Activated B cell treated with CpG ODN at 0.5 μM for 24 hours (primary cell): ENCODE measurements around the gene C1orf35. TPM values are rescaled to one million over a fixed set of nuclear protein-coding genes. Genes with fewer than 3 reads are reported as not detected.

Experiments used
- ATAC-seq: fragments of 200-7000 bp; cut with Tn5 transposase; one replicate; pipeline ENCODE4 v1.10.0; 2021; ENCODE audit warnings: low read depth, mild to moderate bottlenecking, moderate library complexity
- CTCF ChIA-PET: fragments of 350-600 bp; sonication (Branson Sonifier 250); formaldehyde crosslinking; loops from one replicate; lab custom pipeline; 2021; ENCODE audit warnings: antibody characterized with exemption; lab: Charles Lee
- POLR2A ChIA-PET: fragments of 350-600 bp; sonication (Branson Sonifier 250); formaldehyde crosslinking; loops from one replicate; lab custom pipeline; 2021; ENCODE audit warnings: antibody characterized with exemption; lab: Charles Lee
- DNase-seq: peaks from one replicate; pipeline ENCODE4 v3.0.0; 2022
- H3K27ac Mint-ChIP-seq: one replicate; pipeline ENCODE4 v1.8.0; 2020; ENCODE audit warnings: mixed read lengths
- H3K27me3 Mint-ChIP-seq: one replicate; pipeline ENCODE4 v1.8.0; 2021; ENCODE audit warnings: mixed read lengths
- H3K36me3 Mint-ChIP-seq: one replicate; pipeline ENCODE4 v1.8.0; 2021; ENCODE audit warnings: low read depth, mixed read lengths
- H3K4me1 Mint-ChIP-seq: one replicate; pipeline ENCODE4 v1.8.0; 2021; ENCODE audit warnings: mixed read lengths
- H3K4me3 Mint-ChIP-seq: one replicate; pipeline ENCODE4 v1.8.0; 2020; ENCODE audit warnings: mild to moderate bottlenecking, mixed read lengths
- H3K9me3 Mint-ChIP-seq: one replicate; pipeline ENCODE4 v1.8.0; 2020; ENCODE audit warnings: mixed read lengths
- intact Hi-C: fragments of 100-400 bp; cut with micrococcal nuclease; formaldehyde crosslinking; loops from one replicate; pipeline ENCODE4 v1.15.1; 2024
- total RNA-seq: library from RNA; stranded (reverse); gene quantifications from 2 replicates; pipeline ENCODE4 v1.2.3, GENCODE V29; 2022
- TF ChIP-seq, protein P1 (sequence below): fragments of 200-600 bp; IDR thresholded peaks from one replicate; pipeline ENCODE4 v1.8.0; 2022; ENCODE audit warnings: antibody characterized with exemption, mild to moderate bottlenecking

The C1orf35 gene
- total RNA-seq, 1 donor from 2014 or later = 11.9 TPM

DNA sequence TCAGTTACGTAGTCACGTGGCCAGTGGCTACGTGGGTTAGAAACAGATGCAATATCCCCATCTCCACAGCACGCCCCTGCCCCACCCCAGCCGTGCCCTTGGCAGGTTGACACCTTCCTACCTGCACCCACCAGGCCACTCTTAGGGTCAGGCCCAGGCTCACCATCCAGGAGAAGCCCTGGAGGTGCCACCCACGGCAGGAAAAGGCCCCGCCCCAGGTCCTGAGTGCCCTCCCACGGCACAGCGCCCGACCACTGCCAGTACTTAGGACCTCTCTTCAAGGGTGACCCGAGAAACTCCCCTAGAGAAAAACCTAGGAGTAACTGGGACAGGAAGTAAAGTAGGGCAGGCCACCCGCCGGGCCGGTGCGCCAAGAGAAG lies 1.5 kb downstream of the C1orf35 start:
- TF ChIP-seq, protein P1, sequence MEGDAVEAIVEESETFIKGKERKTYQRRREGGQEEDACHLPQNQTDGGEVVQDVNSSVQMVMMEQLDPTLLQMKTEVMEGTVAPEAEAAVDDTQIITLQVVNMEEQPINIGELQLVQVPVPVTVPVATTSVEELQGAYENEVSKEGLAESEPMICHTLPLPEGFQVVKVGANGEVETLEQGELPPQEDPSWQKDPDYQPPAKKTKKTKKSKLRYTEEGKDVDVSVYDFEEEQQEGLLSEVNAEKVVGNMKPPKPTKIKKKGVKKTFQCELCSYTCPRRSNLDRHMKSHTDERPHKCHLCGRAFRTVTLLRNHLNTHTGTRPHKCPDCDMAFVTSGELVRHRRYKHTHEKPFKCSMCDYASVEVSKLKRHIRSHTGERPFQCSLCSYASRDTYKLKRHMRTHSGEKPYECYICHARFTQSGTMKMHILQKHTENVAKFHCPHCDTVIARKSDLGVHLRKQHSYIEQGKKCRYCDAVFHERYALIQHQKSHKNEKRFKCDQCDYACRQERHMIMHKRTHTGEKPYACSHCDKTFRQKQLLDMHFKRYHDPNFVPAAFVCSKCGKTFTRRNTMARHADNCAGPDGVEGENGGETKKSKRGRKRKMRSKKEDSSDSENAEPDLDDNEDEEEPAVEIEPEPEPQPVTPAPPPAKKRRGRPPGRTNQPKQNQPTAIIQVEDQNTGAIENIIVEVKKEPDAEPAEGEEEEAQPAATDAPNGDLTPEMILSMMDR = no peak
- intact Hi-C loops = loop anchor here (10.0 kb wide), 2 partner anchors 97 to 557 kb away; partner anchors contain the start of gene WNT3A
- peak overlapping the region; percentile 71 for H3K27ac Mint-ChIP-seq
- H3K9me3 Mint-ChIP-seq = no peaks in the 10 kb centered on the region
- CTCF ChIA-PET = no interaction called here
- peaks cover 27% of the 10 kb centered on the region for H3K4me1 Mint-ChIP-seq
- ATAC-seq = no peak
- no peaks in the 10 kb centered on the region for H3K27me3 Mint-ChIP-seq
- DNase-seq = no peak
- POLR2A ChIA-PET = interaction anchor here (1.0 kb wide), 1 partner anchor 64 kb away, joined by 3 read pairs; the partner anchor contains the start of gene IBA57
- H3K4me3 Mint-ChIP-seq = peak overlapping the region; percentile 68
- H3K36me3 Mint-ChIP-seq = peaks cover 59% of the 10 kb centered on the region

DNA sequence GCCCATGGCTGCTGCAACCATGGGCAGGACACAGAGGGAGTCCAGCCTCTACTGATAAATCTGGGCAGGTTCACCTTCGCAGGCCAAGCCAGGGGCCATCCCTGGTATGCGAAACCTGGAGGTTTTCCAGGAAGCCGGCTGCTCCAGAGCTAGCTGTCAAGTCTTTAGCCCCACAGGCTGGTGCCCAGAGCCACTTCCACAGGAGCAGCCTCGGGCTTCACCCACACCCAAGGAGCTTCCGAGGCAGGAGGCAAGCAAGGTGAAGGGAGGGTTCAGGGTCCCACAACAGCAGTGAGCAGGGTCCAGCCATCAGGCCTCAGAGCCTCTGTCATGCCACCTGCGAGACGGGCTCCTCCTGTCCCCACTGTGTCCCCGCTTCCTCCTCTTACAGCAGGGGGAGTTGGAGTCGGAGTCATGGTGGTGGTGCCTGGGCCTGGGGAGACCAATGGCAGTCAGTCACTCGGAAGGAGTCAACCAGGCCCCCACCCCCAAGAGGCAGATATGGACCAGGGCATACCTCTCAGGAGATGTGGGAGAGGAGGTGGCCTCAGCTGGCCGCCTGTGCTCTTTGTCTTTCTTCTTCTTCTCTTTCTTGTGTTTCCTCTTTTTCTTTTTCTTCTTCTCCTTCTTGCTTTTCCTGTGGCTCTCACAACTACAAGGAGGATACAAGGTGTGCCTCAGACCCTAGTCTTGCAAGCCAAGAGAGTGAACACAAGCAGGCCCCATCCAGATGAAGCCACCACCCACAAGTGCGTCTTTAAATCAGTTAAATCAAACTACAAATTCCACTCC lies 2.1 kb downstream of the C1orf35 start:
- Mint-ChIP-seq H3K9me3 (no peaks in the 10 kb centered on the region), H3K27ac (peak overlapping the region; percentile 71), H3K27me3 (no peaks in the 10 kb centered on the region), H3K4me1 (peaks cover 29% of the 10 kb centered on the region), H3K36me3 (peaks cover 58% of the 10 kb centered on the region), H3K4me3 (peak overlapping the region; percentile 68)
- DNase-seq = peak; percentile 15
- no peak for ATAC-seq
- intact Hi-C loops = loop anchor here (10.0 kb wide), 2 partner anchors 96 to 556 kb away; partner anchors contain the start of gene WNT3A
- TF ChIP-seq, protein P1 = no peak
- ChIA-PET POLR2A (interaction anchor here (0.6 kb wide), 1 partner anchor 19 kb away, joined by 3 read pairs; the partner anchor contains the start of gene ARF1), CTCF (no interaction called here)

DNA sequence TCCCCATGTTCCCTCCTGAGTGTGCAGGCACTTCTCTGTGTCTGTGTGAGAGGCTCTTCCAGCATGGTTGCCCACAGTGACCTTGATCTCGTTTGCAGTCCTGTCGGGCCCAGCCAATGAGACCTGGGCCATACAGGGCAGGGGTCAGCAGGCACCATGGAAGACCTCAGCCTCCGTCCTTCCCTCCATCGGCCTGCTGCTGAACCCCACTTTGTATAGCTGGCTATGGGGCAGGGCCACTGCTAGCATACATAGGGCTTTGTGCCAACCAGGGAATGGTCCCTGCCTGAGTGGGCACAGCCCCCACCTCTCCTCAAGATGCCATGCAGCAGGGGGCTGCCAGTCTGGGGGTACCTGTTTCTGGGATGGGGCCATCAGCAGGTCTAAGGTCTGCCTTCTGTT lies 3.8 kb downstream of the C1orf35 start:
- ATAC-seq (no peak), DNase-seq (peak; percentile 12)
- TF ChIP-seq, protein P1 = no peak
- intact Hi-C loops = no loop called here
- peaks cover 9% of the 10 kb centered on the region for H3K9me3 Mint-ChIP-seq
- H3K4me3 Mint-ChIP-seq = no peak overlapping the region
- ChIA-PET CTCF (no interaction called here), POLR2A (interaction anchor here (1.1 kb wide), 1 partner anchor 17 kb away, joined by 3 read pairs; no protein-coding TSS in a partner anchor)
- no peak overlapping the region for H3K27ac Mint-ChIP-seq
- no peaks in the 10 kb centered on the region for H3K27me3 Mint-ChIP-seq
- peaks cover 68% of the 10 kb centered on the region for H3K36me3 Mint-ChIP-seq
- peaks cover 42% of the 10 kb centered on the region for H3K4me1 Mint-ChIP-seq

DNA sequence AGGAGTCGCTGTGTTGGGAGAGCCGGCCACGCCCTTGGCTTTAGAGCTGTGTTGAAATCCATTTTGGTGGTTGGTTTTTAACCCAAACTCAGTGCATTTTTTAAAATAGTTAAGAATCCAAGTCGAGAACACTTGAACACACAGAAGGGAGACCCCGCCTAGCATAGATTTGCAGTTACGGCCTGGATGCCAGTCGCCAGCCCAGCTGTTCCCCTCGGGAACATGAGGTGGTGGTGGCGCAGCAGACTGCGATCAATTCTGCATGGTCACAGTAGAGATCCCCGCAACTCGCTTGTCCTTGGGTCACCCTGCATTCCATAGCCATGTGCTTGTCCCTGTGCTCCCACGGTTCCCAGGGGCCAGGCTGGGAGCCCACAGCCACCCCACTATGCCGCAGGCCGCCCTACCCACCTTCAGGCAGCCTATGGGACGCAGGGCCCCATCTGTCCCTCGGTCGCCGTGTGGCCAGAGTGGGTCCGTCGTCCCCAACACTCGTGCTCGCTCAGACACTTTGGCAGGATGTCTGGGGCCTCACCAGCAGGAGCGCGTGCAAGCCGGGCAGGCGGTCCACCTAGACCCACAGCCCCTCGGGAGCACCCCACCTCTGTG lies 4.7 kb downstream of the C1orf35 start:
- no peaks in the 10 kb centered on the region for H3K27me3 Mint-ChIP-seq
- peaks cover 72% of the 10 kb centered on the region for H3K36me3 Mint-ChIP-seq
- H3K27ac Mint-ChIP-seq = no peak overlapping the region
- peaks cover 11% of the 10 kb centered on the region for H3K9me3 Mint-ChIP-seq
- intact Hi-C loops = no loop called here
- H3K4me1 Mint-ChIP-seq = peaks cover 33% of the 10 kb centered on the region
- DNase-seq (peak; percentile 12), ATAC-seq (no peak)
- TF ChIP-seq, protein P1 = no peak
- H3K4me3 Mint-ChIP-seq = no peak overlapping the region
- ChIA-PET POLR2A (interaction anchor here (1.0 kb wide), 1 partner anchor 16 kb away, joined by 3 read pairs; the partner anchor contains the start of gene ARF1), CTCF (no interaction called here)
